Lung (tissue), 12 donors: ENCODE data around the gene TMEM131. TPM values are rescaled to one million over a fixed set of nuclear protein-coding genes. Genes with fewer than 3 reads are reported as not detected.

Experiments used
- ATAC-seq: fragments of 200-7000 bp; cut with Tn5 transposase; one replicate; pipeline ENCODE4 v1.9.1; 2020; ENCODE audit warnings: moderate number of reproducible peaks; ENCODE audit not compliant: insufficient read depth, low FRiP score
- DNase-seq, 3 donors: peaks; one replicate each; pipeline ENCODE4 v3.0.0-alpha.2; 2013 to 2017
- H3K27ac ChIP-seq, 2 donors: one replicate each; pipeline ENCODE4 v1.5.1; 2013; ENCODE audit warnings: mild to moderate bottlenecking in 2 of 2, moderate library complexity in 2 of 2, control low read depth in 1 of 2, inconsistent platforms in 1 of 2, low read depth in 1 of 2, low read length in 1 of 2
- H3K27me3 ChIP-seq, 3 donors: one replicate each; pipeline ENCODE4 v1.5.1; 2013; ENCODE audit warnings: low read length in 2 of 3; ENCODE audit not compliant: control insufficient read depth in 3 of 3, insufficient read depth in 3 of 3
- H3K36me3 ChIP-seq, 4 donors: one replicate each; pipeline ENCODE4 v1.5.1; 2013; ENCODE audit warnings: low read length in 4 of 4, mild to moderate bottlenecking in 1 of 4, moderate library complexity in 1 of 4; ENCODE audit not compliant: control insufficient read depth in 4 of 4, insufficient read depth in 4 of 4
- H3K4me1 ChIP-seq, 5 donors: one replicate each; pipeline ENCODE4 v1.5.1; 2013; ENCODE audit warnings: low read length in 5 of 5, mild to moderate bottlenecking in 2 of 5, moderate library complexity in 1 of 5; ENCODE audit not compliant: control insufficient read depth in 5 of 5, insufficient read depth in 5 of 5
- H3K4me3 ChIP-seq: one replicate; pipeline ENCODE4 v1.5.1; 2013; ENCODE audit warnings: mild to moderate bottlenecking, control low read depth, moderate library complexity
- H3K9ac ChIP-seq, 2 donors: one replicate each; pipeline ENCODE4 v1.5.1; 2013; ENCODE audit warnings: low read length in 2 of 2, control low read depth in 1 of 2; ENCODE audit not compliant: insufficient read depth in 1 of 2
- H3K9me3 ChIP-seq, 4 donors: one replicate each; pipeline ENCODE4 v1.5.1; 2013; ENCODE audit warnings: low read length in 3 of 4, mild to moderate bottlenecking in 1 of 4, moderate library complexity in 1 of 4; ENCODE audit not compliant: control insufficient read depth in 4 of 4, insufficient read depth in 3 of 4
- CTCF ChIP-seq: IDR thresholded peaks from 2 replicates; pipeline ENCODE4 v1.5.1; 2012; ENCODE audit warnings: mild to moderate bottlenecking; ENCODE audit errors: control extremely low read depth, extremely low read depth
- WGBS, 2 donors: extraction: QIAGEN DNeasy Blood & Tissue Kit; methylation state at CpG; one replicate each; pipeline ENCODE4 v1.1.7; 2013; 5-methylcytosine and 5-hydroxymethylcytosine counted together
- polyA plus RNA-seq, 2 donors: library from polyadenylated mRNA; stranded (reverse); fragments of 200-250 nt; gene quantifications; one replicate each; pipeline ENCODE4 v1.2.1, GENCODE V29; 2013
- total RNA-seq, 2 donors: library from RNA; depleted of rRNA in 1 of 2; stranded (reverse); fragments of >200 nt in 1 of 2; gene quantifications; one replicate each; pipeline ENCODE4 v1.2.1, GENCODE V29; 2014 to 2021
- donor health status: control.
- donor health status: control.
- donor health status: Bipolar disorder and iron deficiency.
- donor health status: healthy.
- donor health status: DM: yes; HTN: yes; CAD: no.

The TMEM131 gene
- total and polyA plus RNA-seq, 4 donors, result 9.3 to 54.0 (median 23.7) TPM

GRCh38 chr2:97981961-97982360 lies 13.8 kb downstream of the TMEM131 start:
- Histone ChIP-seq H3K27me3 (no peaks in the 10 kb centered on the region), H3K4me1 (peaks cover 0 to 21% (median 0%) of the 10 kb centered on the region in 5 donors), H3K4me3 (no peak overlapping the region), H3K9ac (no peak overlapping the region), H3K36me3 (peaks cover 0 to 21% (median 9%) of the 10 kb centered on the region in 4 donors), H3K9me3 (peaks cover 0 to 16% (median 5%) of the 10 kb centered on the region in 4 donors), H3K27ac (no peak overlapping the region)
- no peak for ATAC-seq
- TF ChIP-seq CTCF, result no peak
- 95 to 98% methylated on average over 5 of the region's 5 CpGs for whole genome bisulfite sequencing, 2 donors
- no peak for DNase-seq

DNA sequence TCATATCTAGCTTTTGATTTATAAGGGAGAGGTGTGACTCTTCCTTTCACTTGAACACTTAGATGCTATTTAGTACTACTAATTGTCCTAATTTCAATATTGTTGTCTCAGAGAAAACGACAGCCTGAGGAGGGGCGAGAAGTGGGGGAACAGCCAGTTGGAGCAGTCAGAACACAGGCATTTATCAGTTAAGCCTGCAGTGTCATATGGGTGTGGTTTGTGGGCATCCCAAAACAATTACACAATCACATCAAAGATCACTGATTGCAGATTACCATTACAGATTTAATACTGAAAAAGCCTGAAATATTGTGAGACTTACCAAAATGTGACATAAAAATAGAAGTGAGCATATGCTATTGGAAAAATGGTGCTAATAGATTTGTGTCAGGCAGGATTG lies 15.8 kb downstream of the TMEM131 start:
- Histone ChIP-seq H3K4me1 (peaks cover 0 to 18% (median 0%) of the 10 kb centered on the region in 5 donors), H3K27ac (no peak overlapping the region), H3K9me3 (peaks cover 0 to 20% (median 5%) of the 10 kb centered on the region in 4 donors), H3K27me3 (no peaks in the 10 kb centered on the region), H3K9ac (no peak overlapping the region), H3K36me3 (peaks cover 0 to 21% (median 9%) of the 10 kb centered on the region in 4 donors), H3K4me3 (no peak overlapping the region)
- no peak for DNase-seq
- no peak for TF ChIP-seq CTCF
- 91% methylated on average over 2 of the region's 2 CpGs for WGBS, 2 donors
- ATAC-seq, result no peak

GRCh38 chr2:97974471-97974870 lies 21.3 kb downstream of the TMEM131 start:
- DNase-seq (no peak), ATAC-seq (no peak)
- 97 to 98% methylated on average over 1 of the region's 1 CpG for WGBS, 2 donors
- Histone ChIP-seq H3K27ac (no peak overlapping the region), H3K4me1 (peaks cover 0 to 17% (median 0%) of the 10 kb centered on the region in 5 donors), H3K36me3 (peaks cover 0 to 19% (median 4%) of the 10 kb centered on the region in 4 donors), H3K9me3 (peaks cover 1 to 22% (median 7%) of the 10 kb centered on the region in 4 donors), H3K27me3 (no peaks in the 10 kb centered on the region), H3K9ac (no peak overlapping the region), H3K4me3 (no peak overlapping the region)
- no peak for TF ChIP-seq CTCF
